CD4-positive, CD25-positive, alpha-beta regulatory T cell (primary cell): ENCODE data around the gene ARHGEF18. TPM values are rescaled to one million over a fixed set of nuclear protein-coding genes. Genes with fewer than 3 reads are reported as not detected.

Experiments
- ATAC-seq, 2 donors: fragments of 150-1000 bp; cut with Tn5 transposase; one replicate each; pipeline ENCODE4 v1.10.0; 2021; ENCODE audit warnings: low read depth in 2 of 2, moderate number of reproducible peaks in 2 of 2, moderate library complexity in 1 of 2
- DNase-seq, 3 donors: peaks; one replicate each; pipeline versions ENCODE4 v3.0.0 to v3.0.0-alpha.2; 2012 to 2022; ENCODE audit warnings: mixed read lengths in 1 of 3
- H3K27ac ChIP-seq: one replicate; pipeline ENCODE4 v1.7.0; 2013; ENCODE audit warnings: mild to moderate bottlenecking, low read length; ENCODE audit not compliant: insufficient read depth, poor library complexity, severe bottlenecking
- H3K27me3 ChIP-seq: one replicate; pipeline ENCODE4 v1.7.0; 2013; ENCODE audit warnings: low read length; ENCODE audit not compliant: control insufficient read depth, insufficient read depth
- H3K36me3 ChIP-seq: one replicate; pipeline ENCODE4 v1.7.0; 2013; ENCODE audit warnings: mild to moderate bottlenecking, low read length, moderate library complexity; ENCODE audit not compliant: control insufficient read depth, insufficient read depth
- H3K4me1 ChIP-seq: 2 replicates; pipeline ENCODE4 v1.7.0; 2013; ENCODE audit warnings: mild to moderate bottlenecking, low read length; ENCODE audit not compliant: insufficient read depth, control insufficient read depth, poor library complexity, severe bottlenecking
- H3K4me3 ChIP-seq: one replicate; pipeline ENCODE4 v1.7.0; 2013; ENCODE audit warnings: low read depth, mild to moderate bottlenecking, low read length, moderate library complexity
- H3K9me3 ChIP-seq, 2 experiments: 1 replicate in 1 of 2; 2 replicates in 1 of 2; pipeline ENCODE4 v1.7.0; 2013; ENCODE audit warnings: low read length in 2 of 2, mild to moderate bottlenecking in 1 of 2, moderate library complexity in 1 of 2; ENCODE audit not compliant: control insufficient read depth in 2 of 2
- H3K27ac Mint-ChIP-seq, 3 donors: one replicate each; pipeline ENCODE4 v1.8.0; 2020 to 2022; ENCODE audit warnings: mild to moderate bottlenecking in 3 of 3, mixed read lengths in 3 of 3, moderate library complexity in 2 of 3
- H3K27me3 Mint-ChIP-seq: one replicate; pipeline ENCODE4 v1.8.0; 2022; ENCODE audit warnings: mild to moderate bottlenecking, mixed read lengths
- H3K36me3 Mint-ChIP-seq: one replicate; pipeline ENCODE4 v1.8.0; 2020; ENCODE audit warnings: mixed read lengths
- H3K4me1 Mint-ChIP-seq, 4 donors: one replicate each; pipeline ENCODE4 v1.8.0; 2020 to 2022; ENCODE audit warnings: mixed read lengths in 4 of 4, mild to moderate bottlenecking in 1 of 4
- H3K4me3 Mint-ChIP-seq, 4 donors: one replicate each; pipeline ENCODE4 v1.8.0; 2020 to 2022; ENCODE audit warnings: mild to moderate bottlenecking in 4 of 4, mixed read lengths in 4 of 4, moderate library complexity in 3 of 4
- H3K9me3 Mint-ChIP-seq, 7 donors: one replicate each; pipeline ENCODE4 v1.8.0; 2020 to 2022; ENCODE audit warnings: mixed read lengths in 7 of 7, mild to moderate bottlenecking in 3 of 7, moderate library complexity in 2 of 7
- polyA plus RNA-seq, 4 donors: library from polyadenylated mRNA; unstranded; fragments of 300-500 nt; fragmentation: Illumina TruSeq; gene quantifications; one replicate each; pipeline ENCODE4 v1.2.3, GENCODE V29; 2021
- total RNA-seq: library from RNA; stranded (reverse); gene quantifications from one replicate; pipeline ENCODE4 v1.2.3, GENCODE V29; 2022

Gene ARHGEF18
- total and polyA plus RNA-seq, 5 donors from 2014 or later: 2.5 to 155 (median 4.6) TPM

DNA sequence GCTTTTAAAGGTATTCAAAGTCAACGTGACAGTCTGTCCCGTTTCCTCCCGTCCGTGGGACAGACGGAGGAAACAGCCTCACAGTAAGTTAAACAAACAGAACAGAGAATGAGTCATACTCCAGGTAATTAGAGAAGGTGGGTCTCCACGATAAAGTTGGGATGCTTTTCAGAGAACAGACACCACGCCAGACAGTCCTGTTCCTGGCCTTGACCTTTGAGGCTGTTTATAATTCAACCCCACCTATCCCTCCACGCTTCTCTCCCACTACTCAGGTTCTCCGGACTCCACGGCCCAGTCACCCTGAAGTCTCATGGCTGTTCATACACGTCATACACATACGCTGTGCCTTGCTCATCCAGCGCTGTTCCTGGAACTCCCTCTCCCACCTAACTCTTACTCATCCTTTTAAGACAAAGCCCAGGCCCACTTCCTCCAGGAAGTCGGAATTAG, 42.5 kb downstream of the ARHGEF18 start:
- H3K36me3 Mint-ChIP-seq: peaks cover 11% of the 10 kb centered on the region
- H3K9me3 ChIP-seq: no peaks in the 10 kb centered on the region

DNA sequence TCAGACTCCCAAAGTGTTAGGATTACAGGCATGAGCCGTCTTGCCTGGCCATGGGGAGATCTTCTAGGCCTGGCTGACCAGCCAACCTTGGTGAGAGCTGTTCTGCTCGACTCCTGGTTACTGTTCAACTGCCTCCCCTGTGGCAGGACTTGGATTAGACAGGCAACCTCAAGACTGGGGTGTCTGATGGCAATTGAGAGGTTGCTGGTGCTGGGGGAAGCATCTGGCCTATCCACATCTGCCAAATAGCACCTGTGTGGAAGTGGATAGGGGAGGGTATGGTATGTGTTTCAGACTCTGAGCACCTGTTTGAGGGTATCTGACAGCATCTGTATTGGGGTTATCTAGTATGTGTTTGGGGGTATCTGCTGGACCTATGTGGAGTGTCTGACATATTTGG, 44.7 kb downstream of the ARHGEF18 start:
- H3K4me1 ChIP-seq: peaks cover 35% of the 10 kb centered on the region
- ATAC-seq: no peak
- no peak overlapping the region for H3K4me3 ChIP-seq
- DNase-seq: no peak
- Mint-ChIP-seq H3K36me3 (peaks cover 8% of the 10 kb centered on the region), H3K4me3 (peak overlapping the region; percentile 28 to 90 (median 82)), H3K27me3 (no peaks in the 10 kb centered on the region), H3K9me3 (no peaks in the 10 kb centered on the region), H3K4me1 (peaks cover 0 to 54% (median 28%) of the 10 kb centered on the region in 4 donors), H3K27ac (peak overlapping the region; percentile 85 to 90 (median 87))
- peak overlapping the region; percentile 73 for H3K27ac ChIP-seq
- no peaks in the 10 kb centered on the region for H3K9me3 ChIP-seq
- peaks cover 30% of the 10 kb centered on the region for H3K36me3 ChIP-seq
- no peaks in the 10 kb centered on the region for H3K27me3 ChIP-seq

More for the DNA sequence above, 42.5 kb downstream of the ARHGEF18 start:
- Mint-ChIP-seq H3K4me3 (peak overlapping the region in 1 of 4 donors; percentile 58), H3K4me1 (peaks cover 0 to 56% (median 31%) of the 10 kb centered on the region in 4 donors), H3K9me3 (no peaks in the 10 kb centered on the region), H3K27ac (peak overlapping the region; percentile 42 to 97 (median 78)), H3K27me3 (no peaks in the 10 kb centered on the region)
- peaks cover 46% of the 10 kb centered on the region for H3K36me3 ChIP-seq
- DNase-seq: no peak
- ATAC-seq: no peak
- H3K4me1 ChIP-seq: peaks cover 37% of the 10 kb centered on the region
- no peaks in the 10 kb centered on the region for H3K27me3 ChIP-seq
- no peak overlapping the region for H3K27ac ChIP-seq
- H3K4me3 ChIP-seq: no peak overlapping the region

GRCh38 chr19:7393939-7394730, 45.4 kb downstream of the ARHGEF18 start:
- Histone ChIP-seq H3K9me3 (no peaks in the 10 kb centered on the region), H3K36me3 (peaks cover 30% of the 10 kb centered on the region), H3K27ac (peak overlapping the region; percentile 73), H3K4me1 (peaks cover 38% of the 10 kb centered on the region), H3K27me3 (no peaks in the 10 kb centered on the region), H3K4me3 (no peak overlapping the region)
- DNase-seq (no peak), ATAC-seq (no peak)
- Mint-ChIP-seq H3K36me3 (peaks cover 13% of the 10 kb centered on the region), H3K27me3 (no peaks in the 10 kb centered on the region), H3K4me1 (peaks cover 0 to 57% (median 34%) of the 10 kb centered on the region in 4 donors), H3K27ac (peak overlapping the region; percentile 85 to 90 (median 87)), H3K9me3 (no peaks in the 10 kb centered on the region), H3K4me3 (peak overlapping the region; percentile 59 to 90 (median 82))

- Histone ChIP-seq H3K4me1 (peaks cover 38% of the 10 kb centered on the region), H3K36me3 (peaks cover 34% of the 10 kb centered on the region), H3K9me3 (no peaks in the 10 kb centered on the region), H3K27ac (peak overlapping the region; percentile 73), H3K4me3 (no peak overlapping the region), H3K27me3 (no peaks in the 10 kb centered on the region)
- Mint-ChIP-seq H3K36me3 (peaks cover 13% of the 10 kb centered on the region), H3K4me1 (peaks cover 0 to 63% (median 37%) of the 10 kb centered on the region in 4 donors), H3K4me3 (peak overlapping the region; percentile 79 to 90 (median 84)), H3K27ac (peak overlapping the region; percentile 86 to 90 (median 87)), H3K27me3 (no peaks in the 10 kb centered on the region), H3K9me3 (no peaks in the 10 kb centered on the region)
- DNase-seq: peak; percentile 84 to 90 (median 88)
- peak; percentile 87 to 88 for ATAC-seq
Observed at GRCh38 chr19:7394731-7395359, 46.1 kb downstream of the ARHGEF18 start.

- no peaks in the 10 kb centered on the region for H3K9me3 Mint-ChIP-seq
- H3K27ac Mint-ChIP-seq: peak overlapping the region in 2 of 3 donors; percentile 70 to 87
- ATAC-seq: peak; percentile 7 to 13
- Histone ChIP-seq H3K4me3 (peak overlapping the region; percentile 45), H3K4me1 (peaks cover 38% of the 10 kb centered on the region), H3K27me3 (no peaks in the 10 kb centered on the region), H3K27ac (peak overlapping the region; percentile 73), H3K9me3 (no peaks in the 10 kb centered on the region), H3K36me3 (peaks cover 34% of the 10 kb centered on the region)
- H3K4me3 Mint-ChIP-seq: peak overlapping the region; percentile 84 to 86 (median 85)
- DNase-seq: no peak
- H3K27me3 Mint-ChIP-seq: no peaks in the 10 kb centered on the region
- H3K4me1 Mint-ChIP-seq: peaks cover 0 to 68% (median 37%) of the 10 kb centered on the region in 4 donors
- peaks cover 17% of the 10 kb centered on the region for H3K36me3 Mint-ChIP-seq
Observed at GRCh38 chr19:7395360-7396066, 46.8 kb downstream of the ARHGEF18 start.

DNA sequence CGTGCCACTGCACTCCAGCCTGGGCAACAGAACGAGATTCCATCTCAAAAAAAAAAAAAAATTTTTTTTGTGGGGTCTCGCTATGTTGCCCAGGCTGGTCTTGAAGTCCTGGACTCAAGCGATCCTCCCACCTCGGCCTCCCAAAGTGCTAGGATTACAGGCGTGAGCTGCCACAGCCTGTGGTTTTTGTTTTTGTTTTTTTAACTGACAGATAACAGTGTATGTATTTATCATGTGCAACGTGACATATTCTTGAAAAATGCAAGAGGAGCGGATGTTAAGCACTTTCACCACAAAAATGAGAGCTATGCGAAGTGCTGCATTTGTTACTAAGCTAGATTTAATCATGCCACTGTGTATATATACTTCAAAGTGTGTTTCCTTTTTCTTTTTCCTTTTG, 49.0 kb downstream of the ARHGEF18 start:
- no peaks in the 10 kb centered on the region for H3K9me3 ChIP-seq
- Mint-ChIP-seq H3K27me3 (no peaks in the 10 kb centered on the region), H3K9me3 (no peaks in the 10 kb centered on the region), H3K36me3 (peaks cover 22% of the 10 kb centered on the region), H3K4me3 (peak overlapping the region in 1 of 4 donors; percentile 69), H3K4me1 (peaks cover 0 to 71% (median 36%) of the 10 kb centered on the region in 4 donors), H3K27ac (no peak overlapping the region)
- ATAC-seq (no peak), DNase-seq (no peak)
- no peak overlapping the region for H3K4me3 ChIP-seq
- no peak overlapping the region for H3K27ac ChIP-seq
- H3K4me1 ChIP-seq: peaks cover 38% of the 10 kb centered on the region
- H3K36me3 ChIP-seq: peaks cover 37% of the 10 kb centered on the region
- H3K27me3 ChIP-seq: no peaks in the 10 kb centered on the region
